Aorta (tissue), 5 donors: ENCODE measurements around the gene CACNB4. TPM values are rescaled to one million over a fixed set of nuclear protein-coding genes. Genes with fewer than 3 reads are reported as not detected.
"Not testable (repeated sequence)": the region's sequence is repeated elsewhere in the genome, so short reads cannot be mapped to it uniquely, and the experiment has no call there.

Source experiments
- ATAC-seq: fragments of 200-7000 bp; cut with Tn5 transposase; one replicate; pipeline ENCODE4 v1.9.1; 2022; ENCODE audit warnings: moderate library complexity; ENCODE audit not compliant: low FRiP score
- DNase-seq, 2 donors: peaks; one replicate each; pipeline ENCODE4 v3.0.0-alpha.2; 2020
- H3K27ac ChIP-seq, 2 donors: one replicate each; pipeline ENCODE4 v1.5.1; 2013; ENCODE audit warnings: low read length in 2 of 2, mild to moderate bottlenecking in 2 of 2, moderate library complexity in 2 of 2, control low read depth in 1 of 2, inconsistent platforms in 1 of 2, low read depth in 1 of 2
- H3K27me3 ChIP-seq, 2 donors: one replicate each; pipeline ENCODE4 v1.6.1; 2013; ENCODE audit warnings: control low read depth in 1 of 2, low read length in 1 of 2, mild to moderate bottlenecking in 1 of 2, moderate library complexity in 1 of 2; ENCODE audit not compliant: insufficient read depth in 2 of 2, control insufficient read depth in 1 of 2
- H3K36me3 ChIP-seq, 2 donors: one replicate each; pipeline ENCODE4 v1.6.1; 2013; ENCODE audit warnings: control low read depth in 1 of 2, low read length in 1 of 2, mild to moderate bottlenecking in 1 of 2; ENCODE audit not compliant: insufficient read depth in 2 of 2, control insufficient read depth in 1 of 2
- H3K4me1 ChIP-seq, 2 donors: one replicate each; pipeline ENCODE4 v1.6.1; 2013; ENCODE audit warnings: low read length in 2 of 2, control low read depth in 1 of 2, mild to moderate bottlenecking in 1 of 2, moderate library complexity in 1 of 2; ENCODE audit not compliant: insufficient read depth in 2 of 2, control insufficient read depth in 1 of 2
- H3K4me3 ChIP-seq, 2 donors: one replicate each; pipeline ENCODE4 v1.5.1; 2013; ENCODE audit warnings: low read length in 2 of 2, control low read depth in 1 of 2, mild to moderate bottlenecking in 1 of 2
- H3K9me3 ChIP-seq: one replicate; pipeline ENCODE4 v1.6.1; 2013; ENCODE audit warnings: mild to moderate bottlenecking, low read length; ENCODE audit not compliant: control insufficient read depth
- WGBS, 2 donors: extraction: QIAGEN DNeasy Blood & Tissue Kit; methylation state at CpG; one replicate each; pipeline ENCODE4 v1.1.7; 2013; 5-methylcytosine and 5-hydroxymethylcytosine counted together
- intact Hi-C, 2 donors: fragments of 100-400 bp; cut with DNase I; formaldehyde crosslinking; loops; one replicate each; pipeline versions ENCODE4 v1.14.2 to v1.15.0; 2022
- polyA plus RNA-seq, 2 donors: library from polyadenylated mRNA; stranded (reverse); fragments of 200-250 nt; gene quantifications; one replicate each; pipeline ENCODE4 v1.2.3, GENCODE V29; 2013
- total RNA-seq, 2 donors: library from RNA; stranded (reverse); fragmentation: NEBNext Ultra II Directional; extraction: Animal tissue kit (Norgen Biotek cat#: 25700); gene quantifications; one replicate each; pipeline ENCODE4 v1.2.1, GENCODE V29; 2021
- donor health status: healthy with polysubstance abuse.
- donor health status: Bipolar disorder and iron deficiency.
- donor health status: DM: no; HTN: no; CAD: no.
- donor health status: DM: no; HTN: no; CAD: no.
- donor health status: DM: yes; HTN: yes; CAD: no.

CACNB4 gene
- total and polyA plus RNA-seq, 4 donors: 1.2 to 14.3 (median 3.2) TPM

DNA sequence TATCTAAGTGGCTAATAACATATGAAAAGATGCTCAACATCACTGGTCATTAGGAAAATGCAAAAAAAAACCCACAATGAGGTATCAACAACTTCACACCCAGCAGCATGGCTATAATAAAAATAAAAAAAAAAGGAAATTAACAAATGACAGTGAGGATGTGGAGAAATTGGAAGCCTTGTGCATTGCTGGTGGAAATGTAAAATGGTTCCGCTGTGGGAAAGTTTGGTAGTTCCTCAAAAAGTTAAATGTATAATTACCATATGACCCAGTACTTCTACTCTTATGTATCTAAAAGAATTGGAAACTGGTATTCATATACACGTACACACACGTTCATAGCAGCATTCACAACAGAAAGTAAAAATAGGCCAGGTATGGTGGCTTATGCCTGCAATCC, 15.5 kb upstream of the CACNB4 start:
- no peak overlapping the region for H3K4me3 ChIP-seq

DNA sequence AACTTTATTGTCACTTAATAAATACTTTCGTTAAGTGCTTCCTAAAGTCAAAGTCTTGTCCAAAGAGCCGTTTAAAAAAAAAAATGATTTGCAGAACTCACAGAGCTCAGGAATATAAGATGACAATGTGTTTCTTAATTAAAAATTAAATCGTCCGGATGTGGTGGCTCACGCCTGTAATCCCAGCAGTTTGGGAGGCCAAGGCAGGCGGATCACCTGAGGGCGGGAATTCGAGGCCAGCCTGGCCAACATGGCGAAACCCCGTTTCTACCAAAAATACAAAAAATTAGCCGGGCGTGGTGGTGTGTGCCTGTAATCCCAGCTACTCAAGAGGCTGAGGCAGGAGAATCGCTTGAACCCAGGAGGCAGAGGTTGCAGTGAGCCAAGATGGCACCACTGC, 8.3 kb upstream of the CACNB4 start:
- H3K4me3 ChIP-seq, intact Hi-C loops, H3K27me3 ChIP-seq, DNase-seq, H3K9me3 ChIP-seq, H3K27ac ChIP-seq, H3K36me3 ChIP-seq, H3K4me1 ChIP-seq, ATAC-seq: not testable (repeated sequence)
- 95 to 96% methylated on average over 13 of the region's 13 CpGs for WGBS, 2 donors

More for the DNA sequence above, 15.5 kb upstream of the CACNB4 start:
- ATAC-seq: no peak
- 92 to 95% methylated on average over 3 of the region's 3 CpGs for WGBS, 2 donors
- Histone ChIP-seq H3K9me3 (no peaks in the 10 kb centered on the region), H3K27me3 (no peaks in the 10 kb centered on the region), H3K27ac (no peak overlapping the region), H3K36me3 (no peaks in the 10 kb centered on the region), H3K4me1 (no peaks in the 10 kb centered on the region)
- intact Hi-C loops: loop anchor here in 1 of 2 donors (10.0 kb wide), 1 partner anchor 60 kb away; no protein-coding TSS in a partner anchor
- no peak for DNase-seq

DNA sequence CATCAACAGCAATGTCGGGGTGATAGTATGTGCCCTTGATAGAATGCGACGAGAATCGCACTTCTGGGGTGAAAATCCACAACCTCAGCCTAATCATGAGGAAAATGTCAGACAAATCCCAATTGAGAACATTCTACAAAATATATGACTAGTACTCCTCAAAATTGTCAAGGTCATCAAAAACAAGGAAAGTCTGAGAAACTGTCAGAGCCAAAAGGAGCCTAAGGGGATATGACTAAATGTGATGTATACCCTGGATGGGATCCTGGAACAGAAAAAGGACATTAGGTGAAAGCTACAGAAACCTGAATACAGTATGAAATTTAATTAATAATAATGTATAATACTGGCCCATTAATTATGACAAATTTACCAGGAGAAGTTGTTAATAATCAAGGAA, 7.6 kb upstream of the CACNB4 start:
- H3K4me3 ChIP-seq: no peak overlapping the region
- no peak for DNase-seq
- no peak overlapping the region for H3K27ac ChIP-seq
- no peaks in the 10 kb centered on the region for H3K27me3 ChIP-seq
- intact Hi-C loops: no loop called here
- no peak for ATAC-seq
- WGBS, 2 donors: 92 to 97% methylated on average over 4 of the region's 4 CpGs
- H3K9me3 ChIP-seq: no peaks in the 10 kb centered on the region
- no peaks in the 10 kb centered on the region for H3K4me1 ChIP-seq
- no peaks in the 10 kb centered on the region for H3K36me3 ChIP-seq

DNA sequence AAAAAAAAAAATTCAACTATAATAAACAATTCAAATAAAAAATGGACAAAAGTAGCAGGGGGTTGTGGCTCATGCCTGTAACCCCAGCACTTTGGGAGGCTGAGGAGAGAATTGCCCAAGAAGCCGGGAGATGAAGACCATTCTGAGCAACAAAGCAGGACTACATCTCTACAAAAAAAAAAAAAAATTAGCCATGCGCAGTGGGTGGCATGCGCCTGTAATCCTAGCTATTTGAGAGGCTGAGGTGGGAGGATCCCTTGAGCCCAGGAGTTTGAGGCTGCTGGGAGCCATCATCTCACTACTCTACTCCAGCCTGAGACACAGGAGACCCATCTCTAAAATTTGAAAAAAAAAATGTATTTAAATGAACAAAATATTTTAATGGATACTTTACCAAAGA, 4.4 kb upstream of the CACNB4 start:
- intact Hi-C loops: no loop called here
- WGBS, 2 donors: 98% methylated on average over 3 of the region's 3 CpGs
- no peak overlapping the region for H3K27ac ChIP-seq
- H3K27me3 ChIP-seq: no peaks in the 10 kb centered on the region
- no peak overlapping the region for H3K4me3 ChIP-seq
- no peaks in the 10 kb centered on the region for H3K4me1 ChIP-seq
- no peaks in the 10 kb centered on the region for H3K9me3 ChIP-seq
- ATAC-seq (no peak), DNase-seq (no peak)
- no peaks in the 10 kb centered on the region for H3K36me3 ChIP-seq

DNA sequence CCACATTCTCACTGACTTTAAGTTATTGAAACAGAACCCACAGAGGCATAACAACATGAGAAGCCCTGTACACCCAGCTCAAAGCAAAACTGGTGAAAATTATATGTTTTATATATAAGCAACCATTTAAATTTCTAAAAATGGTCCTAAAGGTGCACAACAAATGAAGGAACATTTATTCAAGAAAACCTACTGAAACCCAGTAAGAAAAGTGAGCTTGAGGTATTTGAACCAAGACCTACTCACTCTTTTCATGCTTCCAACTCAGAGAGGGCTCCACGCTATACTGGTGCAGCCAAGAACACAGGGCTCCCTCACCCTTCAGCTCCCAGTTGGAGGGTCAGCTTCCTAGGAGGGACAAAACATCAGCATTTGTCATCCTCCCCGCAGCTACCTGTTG, 2.1 kb upstream of the CACNB4 start:
- H3K36me3 ChIP-seq: no peaks in the 10 kb centered on the region
- peaks cover 0 to 2% of the 10 kb centered on the region in 2 donors for H3K4me1 ChIP-seq
- intact Hi-C loops: no loop called here
- ATAC-seq (no peak), DNase-seq (no peak)
- no peak overlapping the region for H3K27ac ChIP-seq
- H3K9me3 ChIP-seq: no peaks in the 10 kb centered on the region
- 86 to 93% methylated on average over 2 of the region's 2 CpGs for WGBS, 2 donors
- H3K27me3 ChIP-seq: no peaks in the 10 kb centered on the region
- no peak overlapping the region for H3K4me3 ChIP-seq

DNA sequence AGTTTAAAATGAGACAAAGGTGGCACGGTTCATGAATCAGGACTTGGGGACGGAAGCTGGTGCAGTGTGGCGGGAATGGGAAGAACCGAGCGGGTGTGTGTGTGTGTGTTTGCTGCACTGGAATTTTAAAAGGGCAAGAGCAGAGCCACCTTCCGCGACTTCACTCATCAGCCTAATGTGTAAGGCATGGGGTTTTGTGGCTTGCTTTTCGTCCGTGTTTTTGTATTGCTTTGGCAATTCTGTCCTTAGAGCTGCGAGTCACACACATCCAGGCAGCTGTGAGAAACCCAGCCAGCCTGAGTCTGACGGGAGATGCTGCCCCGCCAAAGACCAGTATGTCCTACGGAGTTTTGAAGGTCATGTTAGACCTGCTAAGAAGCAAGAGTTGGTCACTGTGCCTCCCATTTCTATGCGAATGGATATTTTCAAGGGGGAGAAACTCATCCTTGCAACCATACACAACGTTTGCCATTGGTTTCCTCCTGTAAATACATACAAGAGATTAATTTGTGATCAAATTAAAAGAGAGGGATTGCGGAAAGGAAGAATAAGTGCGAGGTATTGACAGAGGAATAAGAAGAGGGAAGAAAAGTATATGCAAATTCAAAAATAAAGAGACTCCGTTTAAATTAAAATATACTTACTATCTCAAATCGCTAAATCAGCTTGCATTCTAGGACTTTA, 665 bp upstream of the CACNB4 start:
- no peak overlapping the region for H3K27ac ChIP-seq
- intact Hi-C loops: no loop called here
- DNase-seq: peak in 1 of 2 donors; percentile 48

DNA sequence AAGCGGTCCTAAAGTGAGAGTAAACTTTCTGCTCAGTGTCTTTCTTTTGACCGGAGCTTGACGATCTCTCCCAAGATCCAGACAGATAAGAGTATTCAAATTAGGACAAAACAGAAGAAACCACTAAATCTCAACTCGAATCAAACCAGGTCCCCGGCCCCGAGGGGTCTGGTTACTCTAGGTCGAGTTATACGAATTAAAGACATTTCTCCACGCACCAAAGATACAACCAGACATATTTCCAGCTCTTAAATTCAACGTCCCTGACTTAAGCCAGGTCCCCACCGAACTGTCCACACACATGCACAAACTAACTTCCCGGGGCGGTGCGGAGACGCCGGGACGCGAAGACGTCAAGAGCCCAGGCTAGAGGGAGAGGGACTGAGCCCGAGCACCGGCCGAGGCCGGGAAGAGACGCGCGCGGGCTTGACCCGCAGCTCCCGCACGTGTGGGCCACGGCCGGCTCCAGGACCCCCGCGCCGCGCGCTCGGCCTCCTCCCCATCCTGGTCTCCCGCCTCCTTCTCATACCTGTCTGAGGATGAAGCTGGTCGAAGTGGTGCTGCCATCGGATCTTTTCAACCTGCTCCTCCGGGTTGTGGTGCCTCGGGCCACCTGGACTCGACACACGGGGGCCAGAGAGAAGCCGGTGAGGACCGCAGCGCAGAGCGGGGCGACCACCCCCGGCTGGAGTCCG, 896 bp downstream of the CACNB4 start:
- peaks cover 0 to 2% of the 10 kb centered on the region in 2 donors for H3K4me1 ChIP-seq
- no peaks in the 10 kb centered on the region for H3K36me3 ChIP-seq
- ATAC-seq (peak; percentile 74), DNase-seq (peak; percentile 57 to 83)
- no peaks in the 10 kb centered on the region for H3K27me3 ChIP-seq
- WGBS, 2 donors: 0 to 1% methylated on average over 51 to 52 of the region's 52 CpGs
- H3K27ac ChIP-seq: no peak overlapping the region
- H3K9me3 ChIP-seq: no peaks in the 10 kb centered on the region
- peak overlapping the region; percentile 42 to 79 for H3K4me3 ChIP-seq
- intact Hi-C loops: no loop called here

More for the DNA sequence above, 665 bp upstream of the CACNB4 start:
- ATAC-seq: no peak
- H3K4me3 ChIP-seq: peak overlapping the region; percentile 42 to 79
- no peaks in the 10 kb centered on the region for H3K27me3 ChIP-seq
- 13 to 15% methylated on average over 19 of the region's 19 CpGs for WGBS, 2 donors
- no peaks in the 10 kb centered on the region for H3K9me3 ChIP-seq
- no peaks in the 10 kb centered on the region for H3K36me3 ChIP-seq
- peaks cover 0 to 2% of the 10 kb centered on the region in 2 donors for H3K4me1 ChIP-seq

DNA sequence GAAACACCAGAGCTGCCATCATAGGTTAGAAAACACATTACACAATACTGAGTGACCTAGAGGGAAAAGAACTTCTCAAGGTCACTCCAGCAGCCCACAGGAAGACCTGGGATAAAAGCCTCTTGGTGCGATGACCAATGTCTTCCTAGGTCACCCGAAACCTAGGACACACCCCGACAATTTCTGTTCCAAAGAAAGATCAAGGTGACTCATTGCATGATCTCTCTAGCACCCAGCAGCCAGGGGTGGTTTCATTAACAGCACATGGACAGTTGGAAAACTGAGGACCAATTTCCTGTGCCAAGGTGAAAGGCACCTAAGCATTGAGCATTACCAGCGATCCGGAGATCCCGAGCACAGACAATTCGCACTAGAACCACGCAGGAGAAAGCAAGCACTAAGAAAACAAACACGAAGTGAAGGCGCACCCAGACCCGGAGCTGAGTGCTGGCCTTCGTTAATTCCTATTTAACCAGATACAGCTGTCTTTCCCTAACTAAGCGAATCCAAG, 1.5 kb downstream of the CACNB4 start:
- WGBS, 2 donors: 7 to 8% methylated on average over 13 of the region's 13 CpGs
- ATAC-seq: peak; percentile 51
- DNase-seq: no peak
- H3K4me3 ChIP-seq: peak overlapping the region; percentile 42 to 79
- H3K9me3 ChIP-seq: no peaks in the 10 kb centered on the region
- intact Hi-C loops: no loop called here
- no peaks in the 10 kb centered on the region for H3K36me3 ChIP-seq
- H3K27me3 ChIP-seq: no peaks in the 10 kb centered on the region
- H3K4me1 ChIP-seq: peaks cover 0 to 2% of the 10 kb centered on the region in 2 donors
- H3K27ac ChIP-seq: no peak overlapping the region

DNA sequence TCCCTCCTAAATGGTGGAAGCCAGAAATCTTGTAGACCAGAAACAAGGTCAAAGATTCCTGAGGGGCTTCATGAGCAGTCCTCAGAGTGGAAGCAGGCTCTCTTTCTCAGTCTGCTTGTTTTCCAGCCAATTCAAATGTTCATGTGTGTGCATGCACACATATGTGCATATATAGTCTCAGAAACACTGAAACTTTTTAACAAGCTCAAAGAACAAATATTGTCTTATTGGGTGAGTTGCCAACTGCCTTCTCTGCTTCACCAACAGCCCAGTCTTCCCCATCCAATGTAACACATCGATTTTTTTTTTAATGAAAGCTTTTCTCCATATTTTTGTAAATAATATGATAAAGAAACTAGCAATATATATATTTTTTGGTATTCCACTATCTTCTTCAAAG, 3.7 kb downstream of the CACNB4 start:
- no peak for DNase-seq
- peaks cover 0 to 2% of the 10 kb centered on the region in 2 donors for H3K4me1 ChIP-seq
- 88 to 90% methylated on average over 1 of the region's 1 CpG for WGBS, 2 donors
- no peaks in the 10 kb centered on the region for H3K9me3 ChIP-seq
- ATAC-seq: no peak
- no peak overlapping the region for H3K4me3 ChIP-seq
- no peaks in the 10 kb centered on the region for H3K36me3 ChIP-seq
- no peak overlapping the region for H3K27ac ChIP-seq
- no peaks in the 10 kb centered on the region for H3K27me3 ChIP-seq
- intact Hi-C loops: no loop called here
